GM19239 (cell line): ENCODE measurements around the gene SYNE1.

ENCODE experiments used
- DNase-seq: peaks from one replicate; pipeline ENCODE4 v3.0.0; 2011; ENCODE audit warnings: low spot score; ENCODE audit not compliant: insufficient read length
- FAIRE-seq: peaks from 2 replicates; lab custom pipeline; 2011; peaks lifted over from hg19 to GRCh38; lab: Jason Lieb, UNC

The SYNE1 gene

GRCh38 chr6:152391179-152391880 lies 245.8 kb downstream of the SYNE1 start:
- DNase-seq (no peak), FAIRE-seq (no peak)

- no peak for FAIRE-seq
- DNase-seq, result no peak
Measured at GRCh38 chr6:152387091-152387490, 250.1 kb downstream of the SYNE1 start.

GRCh38 chr6:152386131-152386530 lies 251.0 kb downstream of the SYNE1 start:
- no peak for FAIRE-seq
- no peak for DNase-seq

- DNase-seq (no peak), FAIRE-seq (no peak)
Measured at GRCh38 chr6:152380993-152381898, 255.9 kb downstream of the SYNE1 start.

GRCh38 chr6:152380351-152380767 lies 256.8 kb downstream of the SYNE1 start:
- DNase-seq (no peak), FAIRE-seq (no peak)

- FAIRE-seq (no peak), DNase-seq (no peak)
Measured at GRCh38 chr6:152379423-152379822, 257.7 kb downstream of the SYNE1 start.

GRCh38 chr6:152378169-152378568 lies 259.0 kb downstream of the SYNE1 start:
- no peak for FAIRE-seq
- DNase-seq, result no peak

GRCh38 chr6:152375197-152375596 lies 262.0 kb downstream of the SYNE1 start:
- DNase-seq, result no peak
- no peak for FAIRE-seq

- no peak for FAIRE-seq
- no peak for DNase-seq
Measured at GRCh38 chr6:152372945-152373344, 264.2 kb downstream of the SYNE1 start.

- DNase-seq (no peak), FAIRE-seq (no peak)
Measured at GRCh38 chr6:152371775-152372174, 265.4 kb downstream of the SYNE1 start.

GRCh38 chr6:152368751-152369624 lies 268.2 kb downstream of the SYNE1 start:
- DNase-seq (no peak), FAIRE-seq (no peak)

GRCh38 chr6:152364866-152365265 lies 272.3 kb downstream of the SYNE1 start:
- DNase-seq, result no peak
- no peak for FAIRE-seq

- DNase-seq, result no peak
- FAIRE-seq, result no peak
Measured at GRCh38 chr6:152360034-152360433, 277.1 kb downstream of the SYNE1 start.

- FAIRE-seq (no peak), DNase-seq (peak; percentile 9)
Measured at GRCh38 chr6:152356662-152357061, 280.5 kb downstream of the SYNE1 start.

- FAIRE-seq, result no peak
- no peak for DNase-seq
Measured at GRCh38 chr6:152356016-152356415, 281.1 kb downstream of the SYNE1 start.

- DNase-seq, result no peak
- no peak for FAIRE-seq
Measured at GRCh38 chr6:152355166-152355565, 282.0 kb downstream of the SYNE1 start.

GRCh38 chr6:152353440-152353839 lies 283.7 kb downstream of the SYNE1 start:
- FAIRE-seq (no peak), DNase-seq (no peak)

GRCh38 chr6:152351742-152352141 lies 285.4 kb downstream of the SYNE1 start:
- DNase-seq (no peak), FAIRE-seq (no peak)

GRCh38 chr6:152351110-152351509 lies 286.1 kb downstream of the SYNE1 start:
- FAIRE-seq (no peak), DNase-seq (no peak)

- FAIRE-seq, result no peak
- no peak for DNase-seq
Measured at GRCh38 chr6:152348116-152348515, 289.0 kb downstream of the SYNE1 start.
